WI38 (cell line): ENCODE data around the gene ADIPOQ.
"Not testable (repeated sequence)": the region's sequence is repeated elsewhere in the genome, so short reads cannot be mapped to it uniquely, and the experiment has no call there.

ENCODE experiments used
- H3K4me3 ChIP-seq: 2 replicates; pipeline ENCODE4 v1.5.1; 2011; ENCODE audit warnings: low read depth, mild to moderate bottlenecking, control low read depth, low read length
- TF ChIP-seq, protein P1 (sequence below): IDR thresholded peaks from 2 replicates; pipeline ENCODE4 v1.5.1; 2012; ENCODE audit warnings: low read depth, mild to moderate bottlenecking, control low read depth, low read length

ADIPOQ gene

DNA sequence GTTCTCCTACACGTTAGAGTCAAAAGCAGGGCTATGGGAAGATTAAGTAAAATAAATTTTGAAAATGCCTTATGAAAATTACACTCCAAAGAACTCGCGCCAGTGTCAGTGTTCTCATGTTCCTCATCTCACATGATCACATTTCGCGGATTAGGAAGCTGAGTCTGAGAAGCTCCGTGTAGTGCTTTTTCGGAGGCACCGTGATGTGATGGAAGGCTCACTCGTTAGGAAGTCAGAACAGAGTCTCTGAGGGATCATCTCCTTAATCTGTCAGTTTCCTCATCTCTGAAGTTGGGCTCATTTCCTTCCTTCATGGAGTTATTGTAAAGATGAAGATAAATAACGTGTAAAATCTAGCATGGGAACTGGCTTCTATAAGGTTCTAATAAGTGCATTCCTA lies 3.2 kb downstream of the ADIPOQ start:
- TF ChIP-seq, protein P1, sequence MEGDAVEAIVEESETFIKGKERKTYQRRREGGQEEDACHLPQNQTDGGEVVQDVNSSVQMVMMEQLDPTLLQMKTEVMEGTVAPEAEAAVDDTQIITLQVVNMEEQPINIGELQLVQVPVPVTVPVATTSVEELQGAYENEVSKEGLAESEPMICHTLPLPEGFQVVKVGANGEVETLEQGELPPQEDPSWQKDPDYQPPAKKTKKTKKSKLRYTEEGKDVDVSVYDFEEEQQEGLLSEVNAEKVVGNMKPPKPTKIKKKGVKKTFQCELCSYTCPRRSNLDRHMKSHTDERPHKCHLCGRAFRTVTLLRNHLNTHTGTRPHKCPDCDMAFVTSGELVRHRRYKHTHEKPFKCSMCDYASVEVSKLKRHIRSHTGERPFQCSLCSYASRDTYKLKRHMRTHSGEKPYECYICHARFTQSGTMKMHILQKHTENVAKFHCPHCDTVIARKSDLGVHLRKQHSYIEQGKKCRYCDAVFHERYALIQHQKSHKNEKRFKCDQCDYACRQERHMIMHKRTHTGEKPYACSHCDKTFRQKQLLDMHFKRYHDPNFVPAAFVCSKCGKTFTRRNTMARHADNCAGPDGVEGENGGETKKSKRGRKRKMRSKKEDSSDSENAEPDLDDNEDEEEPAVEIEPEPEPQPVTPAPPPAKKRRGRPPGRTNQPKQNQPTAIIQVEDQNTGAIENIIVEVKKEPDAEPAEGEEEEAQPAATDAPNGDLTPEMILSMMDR: no peak
- no peak overlapping the region for H3K4me3 ChIP-seq

DNA sequence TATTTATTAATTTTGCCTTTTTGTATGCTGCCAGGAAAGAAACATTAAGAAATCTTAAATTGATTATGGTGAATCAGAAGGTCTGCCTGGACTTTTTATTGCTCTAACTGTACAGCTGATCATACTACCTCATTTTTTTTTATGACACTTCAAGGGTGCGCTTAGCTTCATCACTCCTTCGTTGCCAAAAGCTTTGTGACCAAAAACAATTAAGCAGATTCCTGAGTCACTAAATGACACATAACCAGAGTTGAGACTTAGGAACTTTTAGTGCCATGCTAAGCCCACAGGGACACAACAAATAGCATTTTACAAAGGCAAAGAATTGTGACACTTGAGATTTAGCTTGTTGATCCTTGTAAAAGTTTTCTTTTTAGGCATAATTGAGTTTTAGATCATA lies 4.9 kb downstream of the ADIPOQ start:
- no peak overlapping the region for H3K4me3 ChIP-seq
- TF ChIP-seq, protein P1: no peak

DNA sequence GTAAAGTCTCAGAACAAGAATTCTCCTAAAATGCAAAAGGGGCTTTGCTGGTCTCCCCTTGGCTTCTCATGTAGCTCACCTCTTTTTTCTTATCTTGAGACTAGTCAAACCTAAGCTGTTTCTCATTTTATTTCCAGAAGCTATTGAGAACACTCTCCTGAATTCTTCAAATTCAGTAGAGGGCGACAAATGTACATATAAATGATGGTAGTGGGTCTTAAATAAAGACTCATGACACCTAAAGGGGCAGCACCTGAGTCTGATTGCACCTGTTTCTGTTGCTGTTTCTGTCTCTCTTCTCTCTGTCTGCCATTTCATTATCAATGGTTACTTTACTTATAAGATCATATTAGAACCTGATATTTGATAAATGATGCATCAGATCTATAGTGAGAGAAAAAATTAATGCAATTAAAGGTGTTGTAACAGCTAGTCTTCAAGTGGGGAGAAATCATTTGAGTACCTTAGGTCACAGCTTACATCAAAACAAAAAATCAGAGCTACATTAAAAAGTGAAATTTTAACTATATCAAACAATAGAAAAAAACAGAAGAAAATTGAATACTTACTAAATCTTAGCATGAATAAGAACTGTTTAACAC lies 7.0 kb downstream of the ADIPOQ start:
- TF ChIP-seq, protein P1: no peak
- H3K4me3 ChIP-seq: no peak overlapping the region

DNA sequence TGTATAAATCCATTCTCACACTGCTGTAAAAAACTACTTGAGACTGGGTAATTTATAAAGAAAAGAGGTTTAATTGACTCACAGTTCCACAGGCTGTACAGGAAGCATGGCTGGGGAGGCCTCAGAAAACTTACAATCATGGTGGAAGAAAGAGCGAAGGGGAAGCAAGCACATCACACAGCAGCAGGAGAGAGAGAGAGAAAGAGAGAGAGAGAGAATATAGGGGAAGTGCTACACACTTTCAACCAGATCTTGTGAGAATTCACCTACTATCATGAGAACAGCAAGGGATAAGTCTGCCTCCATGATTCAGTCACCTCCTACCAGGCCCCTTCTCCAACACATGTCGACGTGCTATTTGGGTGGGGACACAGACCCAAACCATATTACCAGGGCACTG lies 9.3 kb downstream of the ADIPOQ start:
- not testable (repeated sequence) for H3K4me3 ChIP-seq

DNA sequence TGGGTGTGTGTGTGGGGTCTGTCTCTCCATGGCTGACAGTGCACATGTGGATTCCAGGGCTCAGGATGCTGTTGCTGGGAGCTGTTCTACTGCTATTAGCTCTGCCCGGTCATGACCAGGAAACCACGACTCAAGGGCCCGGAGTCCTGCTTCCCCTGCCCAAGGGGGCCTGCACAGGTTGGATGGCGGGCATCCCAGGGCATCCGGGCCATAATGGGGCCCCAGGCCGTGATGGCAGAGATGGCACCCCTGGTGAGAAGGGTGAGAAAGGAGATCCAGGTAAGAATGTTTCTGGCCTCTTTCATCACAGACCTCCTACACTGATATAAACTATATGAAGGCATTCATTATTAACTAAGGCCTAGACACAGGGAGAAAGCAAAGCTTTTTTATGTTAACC lies 10.5 kb downstream of the ADIPOQ start:
- no peak overlapping the region for H3K4me3 ChIP-seq
- TF ChIP-seq, protein P1: no peak

- no peak overlapping the region for H3K4me3 ChIP-seq
- TF ChIP-seq, protein P1: no peak
Observed at GRCh38 chr3:186854146-186854545, 11.6 kb downstream of the ADIPOQ start.

- TF ChIP-seq, protein P1: no peak
Observed at GRCh38 chr3:186854954-186855353, 12.4 kb downstream of the ADIPOQ start.

DNA sequence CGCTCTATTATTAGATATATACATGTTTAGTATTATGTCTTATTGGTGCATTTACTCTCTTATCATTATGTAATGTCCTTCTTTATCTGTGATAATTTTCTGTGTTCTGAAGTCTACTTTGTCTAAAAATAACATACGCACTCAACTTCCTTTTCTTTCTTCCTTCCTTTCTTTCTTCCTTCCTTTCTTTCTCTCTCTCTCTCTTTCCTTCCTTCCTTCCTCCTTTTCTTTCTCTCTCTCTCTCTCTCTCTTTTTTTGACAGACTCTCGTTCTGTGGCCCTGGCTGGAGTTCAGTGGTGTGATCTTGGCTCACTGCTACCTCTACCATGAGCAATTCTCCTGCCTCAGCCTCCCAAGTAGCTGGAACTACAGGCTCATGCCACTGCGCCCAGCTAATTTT lies 15.2 kb downstream of the ADIPOQ start:
- no peak overlapping the region for H3K4me3 ChIP-seq
- TF ChIP-seq, protein P1: no peak

More at GRCh38 chr3:186854954-186855353, 12.4 kb downstream of the ADIPOQ start:
- H3K4me3 ChIP-seq: no peak overlapping the region

- not testable (repeated sequence) for H3K4me3 ChIP-seq
Observed at GRCh38 chr3:186865215-186865853, 22.8 kb downstream of the ADIPOQ start.

DNA sequence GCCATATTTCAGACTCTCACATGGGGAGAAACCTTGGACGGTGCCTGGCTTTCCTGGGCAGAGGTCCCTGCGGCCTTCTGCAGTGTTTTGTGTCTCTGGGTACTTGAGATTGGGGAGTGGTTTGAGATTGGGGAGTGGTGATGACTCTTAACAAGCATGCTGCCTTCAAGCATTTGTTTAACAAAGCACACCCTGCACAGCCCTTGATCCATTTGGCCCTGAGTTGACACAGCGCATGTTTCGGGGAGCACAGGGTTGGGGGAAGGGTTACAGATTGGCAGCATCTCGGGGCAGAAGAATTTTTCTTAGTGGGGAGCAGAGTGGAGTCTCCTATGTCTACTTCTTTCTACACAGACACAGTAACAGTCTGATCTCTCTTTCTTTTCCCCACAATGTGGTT lies 23.6 kb downstream of the ADIPOQ start:
- H3K4me3 ChIP-seq: not testable (repeated sequence)
